OCI-LY3 (cell line): Measurements from ENCODE around the gene CSTPP1.

Experiments used
- EZH2phosphoT487 ChIP-seq: fragments of 200-600 bp; shearing (Covaris generic); IDR thresholded peaks from 2 replicates; pipeline ENCODE4 v1.6.1; 2018; ENCODE audit warnings: antibody characterized with exemption, mixed run types, low read depth
- TF ChIP-seq, protein P1 (sequence below): fragments of 200-600, 300-600 bp; sonication (generic); IDR thresholded peaks from 2 replicates; pipeline ENCODE4 v1.5.1; 2014; ENCODE audit warnings: antibody characterized with exemption, low read length, low read depth

DNA sequence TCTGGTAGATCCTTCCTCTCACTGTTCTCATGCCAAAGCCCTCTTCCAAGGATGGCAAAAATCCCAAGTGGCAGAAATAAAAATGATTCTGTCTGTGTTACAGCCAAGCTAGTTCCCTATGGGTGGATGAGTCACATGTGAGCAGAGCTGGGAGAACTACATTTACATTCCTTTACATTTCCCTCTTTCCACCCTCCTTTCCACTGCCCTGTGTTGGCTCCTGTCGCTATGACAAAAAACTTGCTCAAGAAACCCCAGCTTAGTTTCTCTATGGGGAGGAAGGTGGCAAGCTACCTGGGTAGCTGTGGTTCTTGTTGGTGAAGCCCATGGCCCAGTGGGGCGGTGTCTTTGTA is 268.1 kb downstream of the CSTPP1 start:
- TF ChIP-seq, protein P1, sequence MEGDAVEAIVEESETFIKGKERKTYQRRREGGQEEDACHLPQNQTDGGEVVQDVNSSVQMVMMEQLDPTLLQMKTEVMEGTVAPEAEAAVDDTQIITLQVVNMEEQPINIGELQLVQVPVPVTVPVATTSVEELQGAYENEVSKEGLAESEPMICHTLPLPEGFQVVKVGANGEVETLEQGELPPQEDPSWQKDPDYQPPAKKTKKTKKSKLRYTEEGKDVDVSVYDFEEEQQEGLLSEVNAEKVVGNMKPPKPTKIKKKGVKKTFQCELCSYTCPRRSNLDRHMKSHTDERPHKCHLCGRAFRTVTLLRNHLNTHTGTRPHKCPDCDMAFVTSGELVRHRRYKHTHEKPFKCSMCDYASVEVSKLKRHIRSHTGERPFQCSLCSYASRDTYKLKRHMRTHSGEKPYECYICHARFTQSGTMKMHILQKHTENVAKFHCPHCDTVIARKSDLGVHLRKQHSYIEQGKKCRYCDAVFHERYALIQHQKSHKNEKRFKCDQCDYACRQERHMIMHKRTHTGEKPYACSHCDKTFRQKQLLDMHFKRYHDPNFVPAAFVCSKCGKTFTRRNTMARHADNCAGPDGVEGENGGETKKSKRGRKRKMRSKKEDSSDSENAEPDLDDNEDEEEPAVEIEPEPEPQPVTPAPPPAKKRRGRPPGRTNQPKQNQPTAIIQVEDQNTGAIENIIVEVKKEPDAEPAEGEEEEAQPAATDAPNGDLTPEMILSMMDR = no peak
- no peak for TF ChIP-seq EZH2phosphoT487
